Left lung (tissue), 14 donors: ENCODE data around the gene RSPH6A. TPM values are rescaled to one million over a fixed set of nuclear protein-coding genes. Genes with fewer than 3 reads are reported as not detected.

ENCODE experiments used
- ATAC-seq: fragments of 200-7000 bp; cut with Tn5 transposase; one replicate; pipeline ENCODE4 v1.9.1; 2020; ENCODE audit warnings: moderate library complexity
- DNase-seq, 4 donors: peaks; one replicate each; pipeline ENCODE4 v3.0.0-alpha.2; 2013 to 2020
- H3K27ac ChIP-seq, 2 donors: fragments of 200-600 bp; sonication (generic) in 1 of 2; one replicate each; pipeline versions ENCODE4 v1.5.0 to v1.8.0; 2020 to 2021
- H3K27me3 ChIP-seq, 2 donors: fragments of 200-600 bp; sonication (generic) in 1 of 2; one replicate each; pipeline versions ENCODE4 v1.5.0 to v1.8.0; 2020 to 2021
- H3K36me3 ChIP-seq, 2 donors: fragments of 200-600 bp; sonication (generic) in 1 of 2; one replicate each; pipeline versions ENCODE4 v1.5.0 to v1.8.0; 2020 to 2021
- H3K4me1 ChIP-seq, 2 donors: fragments of 200-600 bp; one replicate each; pipeline ENCODE4 v1.8.0; 2021
- H3K4me3 ChIP-seq, 2 donors: fragments of 200-600 bp; sonication (generic) in 1 of 2; one replicate each; pipeline versions ENCODE4 v1.5.0 to v1.8.0; 2020 to 2021; ENCODE audit warnings: mild to moderate bottlenecking in 1 of 2
- H3K9me3 ChIP-seq, 2 donors: fragments of 200-600 bp; sonication (generic) in 1 of 2; one replicate each; pipeline versions ENCODE4 v1.5.0 to v1.8.0; 2020 to 2021
- CTCF ChIP-seq, 2 donors: fragments of 200-600 bp; sonication (generic) in 1 of 2; IDR thresholded peaks; one replicate each; pipeline versions ENCODE4 v1.5.0 to v1.8.0; 2021; ENCODE audit warnings: antibody characterized with exemption in 2 of 2
- intact Hi-C, 2 donors: fragments of 100-400 bp; cut with DNase I; formaldehyde crosslinking; loops; one replicate each; pipeline versions ENCODE4 v1.11.2 to v1.14.2; 2022
- long read RNA-seq, 12 donors: library from polyadenylated mRNA in 2 of 12; unstranded in 2 of 12; transcript quantifications; one replicate each; pipeline ENCODE4 v2.0.0 and lab custom pipeline, GENCODE V29; 2019 to 2026
- polyA plus RNA-seq, 6 donors: library from polyadenylated mRNA; unstranded; fragments of 120-200 nt; gene quantifications; one replicate each; pipeline ENCODE4 v1.2.1, GENCODE V29; 2013; ENCODE audit not compliant: insufficient read length in 6 of 6
- total RNA-seq, 2 donors: library from RNA; stranded (reverse); fragmentation: NEBNext Ultra II Directional; extraction: Animal tissue kit (Norgen Biotek cat#: 25700); gene quantifications; one replicate each; pipeline ENCODE4 v1.2.1, GENCODE V29; 2021
- donor health status: DM: no; HTN: yes; CAD: no.
- donor health status: DM: no; HTN: no; CAD: no.

The RSPH6A gene
- total RNA-seq (under 1 TPM in 1 of 2 donors, not detected in 1; 0.13 TPM), polyA plus RNA-seq (under 1 TPM in 1 of 6 donors, not detected in 5; 0.09 TPM)
- long read RNA-seq, donor 1: 0 reads
- long read RNA-seq, donor 2: 0 reads
- long read RNA-seq, donor 3: 0 reads
- long read RNA-seq, donor 4: 0 reads
- long read RNA-seq, donor 5: 0 reads
- long read RNA-seq, donor 6: 0 reads
- long read RNA-seq, donor 7: 0 reads
- long read RNA-seq, donor 8: 0 reads
- long read RNA-seq, donor 9: 0 reads
- long read RNA-seq, donor 10: 0 reads
- long read RNA-seq, donor 11: 0 reads
- long read RNA-seq, donor 12: 0 reads

DNA sequence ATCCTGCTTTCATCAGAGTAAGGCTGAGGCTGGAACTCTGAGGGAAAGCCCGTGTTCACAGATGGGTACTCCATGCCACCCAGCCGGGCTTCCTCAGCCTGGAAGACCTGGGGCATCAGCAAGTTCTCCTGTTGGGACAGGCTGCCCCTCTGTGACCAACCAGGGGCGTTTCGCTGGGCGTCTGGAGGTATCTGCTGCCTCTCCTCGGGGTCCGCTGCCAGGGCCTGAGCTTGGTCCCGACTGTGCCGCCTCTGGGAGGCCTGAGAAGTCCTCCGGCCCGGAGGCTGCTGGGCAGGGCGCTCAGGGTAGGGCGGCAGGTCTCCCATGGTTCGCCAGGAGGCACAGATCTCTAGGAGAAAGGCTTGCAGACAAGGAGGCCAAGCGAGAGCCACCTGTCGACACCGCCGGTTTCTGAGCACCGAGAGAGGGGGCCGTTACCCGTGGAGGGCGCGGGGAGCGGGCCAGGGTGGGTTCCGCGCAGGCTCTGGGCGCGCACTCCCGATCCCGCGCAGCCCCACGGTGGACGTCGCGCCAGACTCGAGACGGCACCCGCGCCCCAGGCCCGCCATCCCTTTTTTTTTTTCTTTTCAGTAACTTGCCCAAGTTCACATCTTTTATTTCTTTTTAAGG lies at the start of gene RSPH6A:
Gene RSPH6A, minus strand, starts transcription at position 458 of the 630 bp plus-strand sequence. Its CDS starts 132 bp downstream, at position 326.
- peak in 1 of 4 donors; percentile 70 for DNase-seq
- no peaks in the 10 kb centered on the region for H3K9me3 ChIP-seq
- H3K36me3 ChIP-seq: peaks cover 0 to 25% of the 10 kb centered on the region in 2 donors
- peak within 1 kb of the TSS; percentile 3 to 17 for H3K4me3 ChIP-seq
- peaks cover 0 to 10% of the 10 kb centered on the region in 2 donors for H3K4me1 ChIP-seq
- intact Hi-C loops: no loop called here
- ATAC-seq: no peak
- TF ChIP-seq CTCF (IDR thresholded peaks at IDR 0.05): no peak
- H3K27ac ChIP-seq: no peak within 1 kb of the TSS
- H3K27me3 ChIP-seq: peaks cover 0 to 45% of the 10 kb centered on the region in 2 donors

DNA sequence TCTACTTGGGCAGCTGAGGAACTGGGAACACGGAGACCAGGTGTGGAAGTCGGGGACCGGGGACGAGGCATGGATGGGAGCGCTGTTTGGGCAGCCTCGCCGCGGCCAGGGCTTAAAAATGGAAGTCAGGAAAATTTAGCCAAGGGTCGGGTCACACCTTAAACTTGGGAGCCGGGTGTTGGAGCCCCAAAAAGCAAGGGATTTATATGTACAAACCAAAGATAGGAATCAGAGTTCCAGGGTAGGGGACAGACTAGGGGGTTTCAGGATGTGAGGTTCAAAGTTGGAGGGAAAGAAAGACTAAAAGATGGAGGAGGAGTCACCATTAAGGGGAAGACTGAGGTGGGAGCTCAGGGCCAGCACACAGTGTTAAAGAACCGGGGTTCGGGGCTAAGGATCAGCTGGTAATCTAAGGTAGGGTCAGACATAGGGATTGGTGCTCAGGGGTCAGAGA lies 49.5 kb upstream of the RSPH6A start:
- Histone ChIP-seq H3K36me3 (peaks cover 0 to 16% of the 10 kb centered on the region in 2 donors), H3K4me1 (peaks cover 5 to 33% of the 10 kb centered on the region in 2 donors), H3K9me3 (no peaks in the 10 kb centered on the region), H3K27me3 (peaks cover 13 to 39% of the 10 kb centered on the region in 2 donors), H3K4me3 (peak overlapping the region in 1 of 2 donors; percentile 98), H3K27ac (no peak overlapping the region)
- no peak for TF ChIP-seq CTCF (IDR thresholded peaks at IDR 0.05)
- intact Hi-C loops: no loop called here
- DNase-seq (peak in 1 of 4 donors; percentile 6), ATAC-seq (no peak)

GRCh38 chr19:45863840-45864628 lies 48.9 kb upstream of the RSPH6A start, which contains the start of gene FOXA3:
TSS of gene FOXA3 (plus strand) at chr19:45864326. CDS start at chr19:45864457, 131 bp downstream.
- peaks cover 0 to 22% of the 10 kb centered on the region in 2 donors for H3K36me3 ChIP-seq
- H3K27ac ChIP-seq: no peak within 1 kb of the TSS
- intact Hi-C loops: no loop called here
- peaks cover 13 to 39% of the 10 kb centered on the region in 2 donors for H3K27me3 ChIP-seq
- peaks cover 5 to 33% of the 10 kb centered on the region in 2 donors for H3K4me1 ChIP-seq
- H3K9me3 ChIP-seq: no peaks in the 10 kb centered on the region
- peak; percentile 63 to 68 for TF ChIP-seq CTCF (IDR thresholded peaks at IDR 0.05)
- peak in 2 of 4 donors; percentile 47 to 90 for DNase-seq
- H3K4me3 ChIP-seq: peak within 1 kb of the TSS; percentile 84 to 98
- peak; percentile 79 for ATAC-seq

GRCh38 chr19:45863335-45863839 lies 48.3 kb upstream of the RSPH6A start:
- no peak for ATAC-seq
- H3K4me3 ChIP-seq: peak overlapping the region; percentile 84 to 98
- TF ChIP-seq CTCF (IDR thresholded peaks at IDR 0.05): no peak
- peak in 1 of 4 donors; percentile 74 for DNase-seq
- peaks cover 13 to 39% of the 10 kb centered on the region in 2 donors for H3K27me3 ChIP-seq
- intact Hi-C loops: no loop called here
- no peaks in the 10 kb centered on the region for H3K9me3 ChIP-seq
- peaks cover 0 to 26% of the 10 kb centered on the region in 2 donors for H3K36me3 ChIP-seq
- H3K4me1 ChIP-seq: peaks cover 5 to 33% of the 10 kb centered on the region in 2 donors
- no peak overlapping the region for H3K27ac ChIP-seq
